Glutamatergic neuron (in vitro differentiated cells): Measurements from ENCODE around the gene NCAM1. TPM values are rescaled to one million over a fixed set of nuclear protein-coding genes. Genes with fewer than 3 reads are reported as not detected.

Source experiments
- DNase-seq: peaks from one replicate; pipeline ENCODE4 v3.0.0; 2022
- H3K27ac Mint-ChIP-seq: one replicate; pipeline ENCODE4 v1.8.0; 2020; ENCODE audit warnings: mild to moderate bottlenecking, mixed read lengths, inconsistent platforms; ENCODE audit not compliant: unreplicated experiment
- H3K27me3 Mint-ChIP-seq: one replicate; pipeline ENCODE4 v1.8.0; 2020; ENCODE audit warnings: mild to moderate bottlenecking, moderate library complexity, mixed read lengths, inconsistent platforms; ENCODE audit not compliant: unreplicated experiment
- H3K36me3 Mint-ChIP-seq: one replicate; pipeline ENCODE4 v1.8.0; 2020; ENCODE audit warnings: mild to moderate bottlenecking, mixed read lengths, inconsistent platforms; ENCODE audit not compliant: unreplicated experiment
- H3K4me1 Mint-ChIP-seq: one replicate; pipeline ENCODE4 v1.8.0; 2020; ENCODE audit warnings: mild to moderate bottlenecking, low read depth, mixed read lengths, inconsistent platforms; ENCODE audit not compliant: unreplicated experiment
- H3K4me3 Mint-ChIP-seq: one replicate; pipeline ENCODE4 v1.8.0; 2020; ENCODE audit warnings: mild to moderate bottlenecking, mixed read lengths, inconsistent platforms; ENCODE audit not compliant: unreplicated experiment
- H3K9me3 Mint-ChIP-seq: one replicate; pipeline ENCODE4 v1.8.0; 2020; ENCODE audit warnings: mild to moderate bottlenecking, moderate library complexity, mixed read lengths, inconsistent platforms; ENCODE audit not compliant: unreplicated experiment
- CTCF ChIP-seq: fragments of 200-600 bp; sonication (generic); IDR thresholded peaks from one replicate; pipeline ENCODE4 v1.5.0; 2021; ENCODE audit not compliant: partially characterized antibody, unreplicated experiment
- total RNA-seq: library from RNA; stranded (reverse); fragmentation: NEBNext Ultra II Directional; extraction: Animal tissue kit (Norgen Biotek cat#: 25700); gene quantifications from one replicate; pipeline ENCODE4 v1.2.1, GENCODE V29; 2021; ENCODE audit not compliant: unreplicated experiment

Gene NCAM1
- total RNA-seq, 1 donor from 2014 or later, result 819 TPM

- peak overlapping the region; percentile 98 for H3K27ac Mint-ChIP-seq
These were observed 745 bp downstream of the NCAM1 start for GRCh38 chr11:112961751-112962578.

DNA sequence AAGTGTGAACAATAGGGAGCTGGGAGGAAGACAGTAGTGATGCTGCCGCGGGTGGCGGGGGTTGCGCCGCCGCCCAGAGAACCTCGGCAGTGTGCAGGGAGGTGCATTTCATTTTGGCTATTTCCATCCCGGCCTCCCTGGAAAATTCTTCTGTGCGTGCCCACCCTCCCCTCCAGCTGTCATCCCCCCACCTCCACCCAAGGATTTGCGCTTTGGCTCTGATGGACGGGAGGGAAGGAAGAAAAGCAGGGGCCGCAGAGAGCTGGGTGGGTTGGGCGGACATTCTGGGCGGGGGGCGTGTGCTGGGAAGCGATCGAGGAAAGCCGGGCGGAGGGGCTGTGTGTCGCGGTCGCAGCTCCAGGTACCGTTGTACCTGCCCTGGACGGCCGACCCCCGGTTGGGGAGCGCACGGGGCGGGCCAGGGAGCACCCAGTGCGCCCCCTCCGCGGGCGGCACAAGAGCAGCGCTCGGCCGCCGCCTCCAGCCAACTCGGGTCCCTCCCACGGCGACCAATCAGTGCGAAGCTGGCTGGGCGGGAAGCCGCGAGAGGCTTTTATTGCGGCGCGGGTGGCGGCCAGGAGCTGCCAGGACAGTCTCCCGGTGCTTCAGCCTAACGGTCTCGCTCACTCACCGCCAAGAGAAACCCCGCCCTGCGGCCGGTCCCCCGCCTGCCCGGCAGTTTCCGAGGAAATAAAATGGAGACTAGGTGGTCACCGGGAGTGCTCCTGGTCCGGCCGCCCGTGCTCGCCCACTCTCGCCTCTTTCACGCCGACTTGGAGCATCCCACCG, 1.6 kb downstream of the NCAM1 start:
- Mint-ChIP-seq H3K4me1 (peaks cover 36% of the 10 kb centered on the region), H3K4me3 (peak overlapping the region; percentile 91), H3K27ac (peak overlapping the region; percentile 98), H3K27me3 (peaks cover 13% of the 10 kb centered on the region), H3K36me3 (no peaks in the 10 kb centered on the region), H3K9me3 (peaks cover 17% of the 10 kb centered on the region)
- TF ChIP-seq CTCF, result no peak
- peak; percentile 88 for DNase-seq

More at GRCh38 chr11:112961751-112962578, 745 bp downstream of the NCAM1 start:
- Mint-ChIP-seq H3K4me3 (peak overlapping the region; percentile 96), H3K27me3 (peaks cover 13% of the 10 kb centered on the region), H3K9me3 (peaks cover 15% of the 10 kb centered on the region), H3K4me1 (peaks cover 30% of the 10 kb centered on the region), H3K36me3 (no peaks in the 10 kb centered on the region)
- DNase-seq, result peak; percentile 79
- no peak for TF ChIP-seq CTCF

GRCh38 chr11:112963368-112963955, 2.2 kb downstream of the NCAM1 start:
- no peak for TF ChIP-seq CTCF
- Mint-ChIP-seq H3K4me1 (peaks cover 33% of the 10 kb centered on the region), H3K4me3 (peak overlapping the region; percentile 93), H3K27ac (peak overlapping the region; percentile 90), H3K27me3 (peaks cover 13% of the 10 kb centered on the region), H3K36me3 (no peaks in the 10 kb centered on the region), H3K9me3 (peaks cover 17% of the 10 kb centered on the region)
- DNase-seq, result peak; percentile 66

- peaks cover 13% of the 10 kb centered on the region for H3K27me3 Mint-ChIP-seq
- peaks cover 39% of the 10 kb centered on the region for H3K4me1 Mint-ChIP-seq
- no peak for DNase-seq
- H3K9me3 Mint-ChIP-seq, result peaks cover 15% of the 10 kb centered on the region
- TF ChIP-seq CTCF, result no peak
- peak overlapping the region; percentile 68 for H3K4me3 Mint-ChIP-seq
- no peak overlapping the region for H3K27ac Mint-ChIP-seq
- no peaks in the 10 kb centered on the region for H3K36me3 Mint-ChIP-seq
These were observed 4.4 kb downstream of the NCAM1 start for GRCh38 chr11:112965656-112966055.
